Adipose tissue (tissue), 3 donors: ENCODE measurements around the gene DOLPP1. TPM values are rescaled to one million over a fixed set of nuclear protein-coding genes. Genes with fewer than 3 reads are reported as not detected.

Source experiments
- H3K27ac ChIP-seq: one replicate; pipeline ENCODE4 v1.5.1; 2013; ENCODE audit warnings: low read depth, low read length
- WGBS, 3 donors: extraction: QIAGEN DNeasy Blood & Tissue Kit; methylation state at CpG; one replicate each; pipeline ENCODE4 v1.1.7; 2013; 5-methylcytosine and 5-hydroxymethylcytosine counted together
- polyA plus RNA-seq, 3 donors: library from polyadenylated mRNA; stranded (reverse); fragments of 200-250 nt; gene quantifications; one replicate each; pipeline ENCODE4 v1.2.3, GENCODE V29; 2013
- donor health status: healthy with polysubstance abuse.
- donor health status: Bipolar disorder and iron deficiency.
- donor health status: healthy.

Gene DOLPP1
- polyA plus RNA-seq, 3 donors: 3.5 to 7.8 (median 7.3) TPM

DNA sequence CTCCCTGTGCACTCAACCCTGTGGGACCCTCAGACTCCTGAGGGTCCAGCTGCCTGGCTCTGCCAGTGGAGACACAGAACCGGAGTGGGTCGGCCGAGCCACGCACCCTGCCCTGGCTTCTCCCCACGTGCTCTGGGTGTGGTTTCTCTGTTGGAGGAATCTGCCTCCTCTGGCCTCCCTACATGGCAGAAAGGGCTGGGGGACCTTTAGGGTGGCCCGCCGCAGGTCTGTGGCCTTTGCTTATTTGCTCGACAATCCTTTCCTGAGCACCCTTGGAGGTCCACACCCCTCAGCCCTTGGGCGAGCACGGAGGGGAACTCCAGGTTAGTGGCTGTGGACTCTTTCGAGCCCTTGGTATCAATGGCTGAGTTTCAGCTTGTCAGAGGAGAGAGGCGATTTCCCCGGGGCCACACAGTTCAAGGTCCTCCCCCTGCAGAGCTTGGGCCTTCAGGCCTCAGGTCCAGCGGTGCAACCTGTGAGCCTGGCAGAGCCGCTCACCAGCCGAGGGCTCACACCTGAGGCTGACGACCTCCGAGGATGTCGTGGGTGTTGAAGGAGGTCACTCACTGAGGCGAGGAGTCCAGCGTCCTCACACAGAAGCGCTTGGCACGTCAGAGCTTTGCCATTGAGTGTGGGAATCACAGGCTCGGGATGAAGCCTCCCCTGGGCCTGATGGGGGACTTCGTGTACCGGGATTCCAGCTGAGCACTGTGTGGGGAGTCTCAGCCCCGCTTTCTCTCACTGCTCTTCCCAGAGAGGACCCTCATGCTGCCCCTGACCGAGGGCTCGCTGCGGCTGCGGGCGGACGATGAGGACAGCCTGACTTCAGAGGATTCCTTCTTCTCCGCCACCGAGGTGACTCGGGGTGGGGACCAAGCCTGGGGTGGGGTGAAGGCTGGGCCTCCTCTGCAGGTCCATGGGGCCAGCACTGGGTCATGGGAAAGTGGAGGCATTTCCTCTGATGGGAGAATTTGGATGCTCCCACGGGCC lies 20.8 kb upstream of the DOLPP1 start:
- WGBS, 3 donors: 93 to 95% (median 94%) methylated on average over 36 to 37 of the region's 37 CpGs
- H3K27ac ChIP-seq: no peak overlapping the region

GRCh38 chr9:129060991-129061390 lies 19.9 kb upstream of the DOLPP1 start:
- WGBS, 3 donors: 92 to 96% (median 94%) methylated on average over 10 to 12 of the region's 12 CpGs
- H3K27ac ChIP-seq: no peak overlapping the region

- no peak overlapping the region for H3K27ac ChIP-seq
- WGBS, 3 donors: 87 to 95% (median 89%) methylated on average over 9 of the region's 9 CpGs
Observed at GRCh38 chr9:129063061-129063460, 17.9 kb upstream of the DOLPP1 start.

- WGBS, 3 donors: 76 to 96% (median 78%) methylated on average over 8 of the region's 8 CpGs
- H3K27ac ChIP-seq: no peak overlapping the region
Observed at GRCh38 chr9:129064499-129064908, 16.4 kb upstream of the DOLPP1 start.

DNA sequence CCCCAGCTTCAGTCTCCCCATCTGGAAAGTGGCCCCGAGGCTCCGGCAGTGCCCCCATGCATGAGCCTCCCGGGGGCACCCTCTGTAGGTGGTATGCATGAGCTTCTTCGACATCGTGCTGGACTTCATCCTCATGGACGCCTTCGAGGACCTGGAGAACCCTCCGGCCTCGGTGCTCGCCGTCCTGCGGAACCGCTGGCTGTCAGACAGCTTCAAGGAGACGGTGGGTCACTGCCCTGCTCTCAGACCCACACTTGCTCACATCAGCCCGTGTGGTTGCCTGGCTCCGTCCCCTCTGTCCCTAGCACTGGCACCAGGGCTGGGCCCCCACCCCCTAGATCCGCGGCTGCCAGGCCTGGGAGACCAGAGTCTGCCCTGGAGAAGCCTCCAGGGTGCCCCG lies 12.8 kb upstream of the DOLPP1 start:
- no peak overlapping the region for H3K27ac ChIP-seq
- 90 to 93% (median 91%) methylated on average over 19 of the region's 19 CpGs for WGBS, 3 donors

GRCh38 chr9:129068990-129069861 lies 11.7 kb upstream of the DOLPP1 start:
- H3K27ac ChIP-seq: no peak overlapping the region
- 53 to 73% (median 66%) methylated on average over 28 to 31 of the region's 31 CpGs for WGBS, 3 donors

DNA sequence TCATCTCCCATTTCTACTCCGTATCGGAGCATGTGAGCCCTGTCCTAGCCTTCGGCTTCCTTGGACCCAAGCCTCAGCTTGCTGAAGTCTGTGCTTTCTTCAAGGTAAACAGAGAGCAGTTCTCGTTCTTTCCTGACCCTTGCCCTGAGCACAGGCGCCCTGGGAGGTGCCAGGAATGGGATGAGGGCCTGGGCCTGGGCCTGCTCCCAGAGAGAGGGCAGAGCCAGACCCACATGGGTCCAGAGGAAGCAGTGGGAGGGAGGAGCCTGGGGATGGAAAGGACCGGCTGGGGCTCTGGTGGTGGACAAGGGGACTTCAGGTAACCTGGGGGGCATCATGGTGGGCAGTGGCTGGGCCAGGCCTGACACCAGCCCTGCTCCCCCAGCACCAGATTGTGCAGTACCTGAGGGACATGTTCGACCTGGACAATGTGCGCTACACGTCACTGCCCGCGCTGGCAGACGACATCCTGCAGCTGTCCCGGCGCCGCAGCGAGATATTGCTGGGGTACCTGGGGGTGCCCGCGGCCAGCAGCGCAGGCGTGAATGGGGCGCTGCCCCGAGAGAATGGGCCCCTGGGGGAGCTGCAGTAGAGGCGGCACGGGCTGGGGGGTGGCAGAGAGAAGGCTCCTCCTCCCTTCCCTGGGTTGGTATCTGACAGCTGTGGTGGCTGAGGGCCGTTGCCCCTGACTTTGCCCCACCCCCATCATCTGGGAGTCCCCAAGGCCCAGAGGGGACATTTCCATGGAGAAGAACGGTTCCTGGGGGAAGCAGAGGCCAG lies 10.9 kb upstream of the DOLPP1 start:
- 75 to 84% (median 78%) methylated on average over 26 of the region's 26 CpGs for WGBS, 3 donors
- H3K27ac ChIP-seq: no peak overlapping the region

DNA sequence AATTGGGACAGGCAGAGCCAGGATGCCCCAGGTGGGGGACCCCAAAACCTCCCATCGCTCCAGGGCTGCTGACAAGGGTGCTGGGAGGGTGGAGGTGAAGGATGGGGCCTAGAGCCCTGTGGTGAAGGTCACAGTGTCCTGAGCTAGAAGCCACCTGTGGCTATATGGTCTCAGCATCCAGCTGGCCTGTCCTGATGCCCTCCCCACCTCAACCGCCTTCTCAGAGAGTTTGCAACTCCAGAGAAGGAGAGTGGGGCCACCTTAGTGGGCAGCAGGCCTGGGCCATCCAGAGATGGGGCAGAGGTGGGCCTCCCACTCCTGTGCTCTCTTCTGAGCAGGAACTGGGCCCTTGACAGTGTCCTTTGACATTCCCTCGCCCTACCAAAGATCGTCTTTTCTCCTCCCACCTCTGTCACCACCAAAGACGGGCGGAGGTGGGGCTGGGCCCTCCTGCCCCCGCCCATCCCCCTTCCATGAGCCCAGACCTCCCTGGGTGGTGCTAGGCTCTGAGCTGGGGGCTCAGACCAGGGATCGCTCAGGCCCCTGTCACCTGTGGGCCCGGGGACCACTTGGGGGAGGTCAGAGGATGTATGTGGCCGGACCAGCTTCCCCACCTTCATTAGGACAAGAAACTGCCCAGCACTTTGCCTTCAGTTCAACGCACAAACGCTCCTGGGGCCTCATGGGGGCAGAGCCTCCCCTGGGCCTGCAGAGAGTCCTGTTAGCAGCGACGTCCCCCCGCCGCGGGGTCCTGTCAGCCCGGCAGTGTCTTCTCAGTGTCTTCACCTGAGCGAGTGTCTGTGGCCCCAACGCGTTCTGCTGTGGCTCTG lies 10.0 kb upstream of the DOLPP1 start:
- 77 to 80% (median 79%) methylated on average over 19 to 21 of the region's 21 CpGs for WGBS, 3 donors
- H3K27ac ChIP-seq: no peak overlapping the region

GRCh38 chr9:129071526-129072126 lies 9.3 kb upstream of the DOLPP1 start:
- no peak overlapping the region for H3K27ac ChIP-seq
- WGBS, 3 donors: 64 to 70% (median 66%) methylated on average over 10 of the region's 10 CpGs

DNA sequence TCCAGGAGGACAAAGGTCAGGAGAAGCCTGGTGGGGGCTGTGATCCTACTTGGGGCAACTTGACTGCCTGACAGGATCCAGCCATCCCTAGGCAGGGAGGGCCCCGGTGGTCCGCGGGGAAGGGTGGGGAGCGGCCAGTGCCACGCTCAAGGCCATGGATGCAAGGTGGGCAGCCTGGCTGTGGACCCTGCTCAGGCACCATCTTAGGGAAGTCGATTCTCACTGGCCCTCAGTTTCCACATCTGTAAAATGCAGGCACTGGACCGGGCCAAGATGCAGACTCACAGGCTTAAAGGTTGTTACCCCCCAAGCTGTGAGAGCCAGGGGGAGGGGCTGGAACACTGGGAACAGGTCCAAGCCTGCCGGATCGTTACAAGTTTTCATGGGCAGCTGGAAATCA lies 8.7 kb upstream of the DOLPP1 start:
- H3K27ac ChIP-seq: no peak overlapping the region
- 61 to 74% (median 66%) methylated on average over 9 of the region's 9 CpGs for WGBS, 3 donors

- 82 to 89% (median 89%) methylated on average over 8 of the region's 8 CpGs for WGBS, 3 donors
- no peak overlapping the region for H3K27ac ChIP-seq
Observed at GRCh38 chr9:129073404-129073803, 7.5 kb upstream of the DOLPP1 start.

- H3K27ac ChIP-seq: no peak overlapping the region
- WGBS, 3 donors: 84 to 87% (median 86%) methylated on average over 3 of the region's 3 CpGs
Observed at GRCh38 chr9:129074106-129074505, 6.8 kb upstream of the DOLPP1 start.

DNA sequence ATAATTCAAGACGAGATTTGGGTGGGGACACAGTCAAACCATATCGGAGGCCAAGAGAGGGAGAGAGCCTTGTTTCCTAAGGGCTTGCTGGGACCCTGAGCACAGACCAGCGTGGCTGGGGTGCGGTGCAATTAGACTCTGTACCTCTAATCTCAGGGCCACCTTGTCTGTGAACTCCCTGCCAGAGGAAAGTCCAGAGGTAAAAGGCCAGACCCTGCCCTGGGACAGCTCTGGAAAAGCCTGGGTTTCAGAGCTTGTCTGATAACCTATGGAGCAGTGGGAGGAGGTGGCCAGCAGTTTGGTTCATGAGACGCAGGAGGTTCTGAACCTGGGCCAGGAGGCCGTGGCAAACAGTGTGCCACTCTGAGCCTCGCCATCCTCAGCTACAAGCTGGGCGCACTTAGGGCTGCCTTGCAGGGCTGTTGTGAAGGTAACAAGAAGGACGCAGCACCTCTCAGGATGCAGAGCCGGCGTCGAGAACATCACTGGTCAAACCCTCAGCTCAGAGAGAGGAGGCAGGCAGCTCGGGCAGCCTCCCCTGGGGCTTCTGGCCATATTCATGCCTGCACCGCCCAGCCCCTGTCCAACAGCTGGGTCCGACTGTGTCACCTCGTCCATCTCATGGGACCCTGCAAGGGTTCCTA lies 4.8 kb upstream of the DOLPP1 start:
- 78 to 89% (median 84%) methylated on average over 16 of the region's 16 CpGs for WGBS, 3 donors

GRCh38 chr9:129076640-129077037 lies 4.3 kb upstream of the DOLPP1 start:
- WGBS, 3 donors: 90 to 95% (median 93%) methylated on average over 11 of the region's 11 CpGs
- no peak overlapping the region for H3K27ac ChIP-seq

More for the DNA sequence above, 4.8 kb upstream of the DOLPP1 start:
- no peak overlapping the region for H3K27ac ChIP-seq

GRCh38 chr9:129077236-129077635 lies 3.7 kb upstream of the DOLPP1 start:
- 79 to 86% (median 84%) methylated on average over 10 of the region's 10 CpGs for WGBS, 3 donors
- H3K27ac ChIP-seq: no peak overlapping the region

GRCh38 chr9:129078691-129079503 lies 2.0 kb upstream of the DOLPP1 start:
- no peak overlapping the region for H3K27ac ChIP-seq
- 83 to 86% (median 84%) methylated on average over 18 of the region's 18 CpGs for WGBS, 3 donors
